Panc1 (cell line): Measurements from ENCODE around the gene DCST2. TPM values are rescaled to one million over a fixed set of nuclear protein-coding genes. Genes with fewer than 3 reads are reported as not detected.

Experiments
- ATAC-seq: fragments of 200-7000 bp; cut with Tn5 transposase; 2 replicates; pipeline ENCODE4 v1.9.1; 2020; ENCODE audit warnings: mild to moderate bottlenecking, moderate library complexity
- BruUV-seq: library from RNA; stranded (reverse); fragments of 400-500 nt; replicated peaks from 2 replicates; lab custom pipeline; 2021; lab: Mats Ljungman, UMichigan
- CTCF ChIA-PET: fragments of 300-600 bp; sonication (Branson Sonifier 250); formaldehyde crosslinking; loops from one replicate; lab custom pipeline; 2022; ENCODE audit warnings: antibody characterized with exemption; lab: Charles Lee
- POLR2A ChIA-PET: fragments of 300-600 bp; sonication (Branson Sonifier 250); formaldehyde crosslinking; loops from one replicate; lab custom pipeline; 2022; ENCODE audit warnings: antibody characterized with exemption; lab: Charles Lee
- DNase-seq: peaks from one replicate; pipeline ENCODE4 v3.0.0-alpha.2; 2010; ENCODE audit warnings: low read depth, low spot score
- H3K27ac ChIP-seq: 2 replicates; pipeline ENCODE4 v1.5.1; 2011; ENCODE audit warnings: mild to moderate bottlenecking, low read length, inconsistent platforms
- H3K27me3 ChIP-seq: fragments of 200-500 bp; sonication (Bioruptor generic); 2 replicates; pipeline ENCODE4 v1.6.0; 2014; ENCODE audit warnings: low read length, inconsistent platforms; ENCODE audit not compliant: control insufficient read depth, insufficient read depth
- H3K36me3 ChIP-seq: fragments of 200-500 bp; sonication (Bioruptor generic); 2 replicates; pipeline ENCODE4 v1.5.1; 2014; ENCODE audit warnings: inconsistent platforms, mild to moderate bottlenecking, low read length, moderate library complexity; ENCODE audit not compliant: control insufficient read depth, insufficient read depth
- H3K4me1 ChIP-seq: 2 replicates; pipeline ENCODE4 v1.5.1; 2011; ENCODE audit warnings: inconsistent platforms, mild to moderate bottlenecking, low read length, moderate library complexity; ENCODE audit not compliant: control insufficient read depth, insufficient read depth
- H3K4me3 ChIP-seq, 2 experiments: 2 replicates each; pipeline ENCODE4 v1.5.1; 2011 to 2012; ENCODE audit warnings: low read depth in 2 of 2, low read length in 2 of 2, mild to moderate bottlenecking in 2 of 2, inconsistent platforms in 1 of 2, moderate library complexity in 1 of 2
- H3K9me3 ChIP-seq: fragments of 200-500 bp; sonication (Bioruptor generic); 2 replicates; pipeline ENCODE4 v1.5.1; 2014; ENCODE audit warnings: low read depth, mild to moderate bottlenecking, inconsistent platforms, low read length, moderate library complexity; ENCODE audit not compliant: control insufficient read depth, insufficient read depth
- CTCF ChIP-seq: fragments of 450-650 bp; IDR thresholded peaks from 2 replicates; pipeline ENCODE4 v1.5.1; 2017; ENCODE audit warnings: mild to moderate bottlenecking
- POLR2AphosphoS5 ChIP-seq: IDR thresholded peaks from 2 replicates; pipeline ENCODE4 v1.6.1; 2012; ENCODE audit warnings: mild to moderate bottlenecking, low read depth, low read length, moderate library complexity
- SIN3A ChIP-seq: IDR thresholded peaks from 2 replicates; pipeline ENCODE4 v1.6.1; 2012; ENCODE audit warnings: low read depth, mild to moderate bottlenecking, low read length, moderate library complexity, borderline replicate concordance; ENCODE audit not compliant: insufficient read depth
- TCF7L2 ChIP-seq: IDR thresholded peaks from 2 replicates; pipeline ENCODE4 v1.6.1; 2011; ENCODE audit warnings: mild to moderate bottlenecking, low read depth, low read length, inconsistent platforms
- in situ Hi-C: cut with HindIII; loops from 2 replicates; pipeline ENCODE4 v1.10.0; 2016; ENCODE audit warnings: low sequenced_read_pairs, low pct_unique_long_range_greater_than_20kb
- intact Hi-C: fragments of 100-400 bp; cut with micrococcal nuclease; formaldehyde crosslinking; loops from one replicate; pipeline ENCODE4 v1.10.0; 2022; ENCODE audit not compliant: unreplicated experiment
- total RNA-seq: library from RNA; stranded (reverse); gene quantifications from one replicate; pipeline ENCODE4 v1.2.1, GENCODE V29; 2021; ENCODE audit not compliant: unreplicated experiment
- TF ChIP-seq, protein P1 (sequence below), 2 experiments: IDR thresholded peaks; 2 replicates each; pipeline ENCODE4 v1.6.1; 2011 to 2012; ENCODE audit warnings: low read depth in 2 of 2, control low read depth in 1 of 2, low read length in 1 of 2, mild to moderate bottlenecking in 1 of 2, moderate library complexity in 1 of 2; ENCODE audit not compliant: insufficient read depth in 1 of 2

DCST2 gene
- total RNA-seq, 1 experiment from 2014 or later: 0.13 TPM

DNA sequence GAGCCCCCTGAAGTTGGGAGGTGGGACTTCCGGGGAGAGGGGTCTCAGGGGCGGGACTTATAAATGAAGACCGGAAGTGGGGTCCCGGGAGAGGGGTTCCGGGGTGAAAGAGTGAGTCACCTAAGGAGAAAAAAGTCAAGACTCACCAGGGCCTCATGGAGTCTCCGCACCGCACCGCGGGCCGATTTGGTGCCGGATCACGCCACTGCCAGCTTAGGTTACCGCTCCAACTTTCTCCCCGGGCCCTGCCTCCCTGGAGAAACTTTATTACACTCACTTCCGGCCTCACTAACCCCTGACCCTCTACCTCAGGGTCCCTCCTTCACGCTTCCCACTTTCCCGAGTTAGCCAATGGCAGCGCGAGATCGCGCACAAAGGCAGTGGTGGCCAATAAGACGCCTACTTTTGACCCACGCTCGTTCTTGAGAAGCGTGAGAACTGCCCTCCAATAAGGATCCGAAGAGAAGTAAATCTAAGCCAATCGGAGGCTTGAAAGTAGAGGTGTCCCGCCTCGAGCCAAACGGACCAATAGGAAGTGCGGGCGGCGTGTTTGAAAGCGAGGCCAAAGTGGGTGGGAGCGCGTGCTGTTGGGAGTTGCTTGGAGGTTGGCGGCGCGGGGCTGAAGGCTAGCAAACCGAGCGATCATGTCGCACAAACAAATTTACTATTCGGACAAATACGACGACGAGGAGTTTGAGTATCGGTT lies 59.3 kb downstream of the DCST2 start, which contains the start of gene CKS1B:
CKS1B (plus strand) TSS at position 580 of the 706 bp plus-strand sequence; CDS start at position 645, 65 bp downstream.
- no peaks in the 10 kb centered on the region for H3K27me3 ChIP-seq
- H3K27ac ChIP-seq: peak within 1 kb of the TSS; percentile 98
- intact Hi-C loops: no loop called here
- peaks cover 44% of the 10 kb centered on the region for H3K4me1 ChIP-seq
- BruUV-seq: no TSS peak
- DNase-seq: peak; percentile 99
- ChIA-PET CTCF (interaction anchor here (0.7 to 1.0 kb wide), 4 partner anchors 18 to 43 kb away, joined by 3 to 17 read pairs (median 3); no protein-coding TSS in a partner anchor), POLR2A (interaction anchor here (0.5 to 1.2 kb wide), 6 partner anchors 8 to 702 kb away, joined by 3 to 15 read pairs (median 5); partner anchors contain the start of genes FLAD1 and PBXIP1)
- H3K4me3 ChIP-seq: peak within 1 kb of the TSS; percentile 77 to 88
- TF ChIP-seq POLR2AphosphoS5 (peak; percentile 79; the same call in 1 of the 2 replicates), TCF7L2 (peak; percentile 100), CTCF (no peak), SIN3A (peak; percentile 76)
- TF ChIP-seq, protein P1, sequence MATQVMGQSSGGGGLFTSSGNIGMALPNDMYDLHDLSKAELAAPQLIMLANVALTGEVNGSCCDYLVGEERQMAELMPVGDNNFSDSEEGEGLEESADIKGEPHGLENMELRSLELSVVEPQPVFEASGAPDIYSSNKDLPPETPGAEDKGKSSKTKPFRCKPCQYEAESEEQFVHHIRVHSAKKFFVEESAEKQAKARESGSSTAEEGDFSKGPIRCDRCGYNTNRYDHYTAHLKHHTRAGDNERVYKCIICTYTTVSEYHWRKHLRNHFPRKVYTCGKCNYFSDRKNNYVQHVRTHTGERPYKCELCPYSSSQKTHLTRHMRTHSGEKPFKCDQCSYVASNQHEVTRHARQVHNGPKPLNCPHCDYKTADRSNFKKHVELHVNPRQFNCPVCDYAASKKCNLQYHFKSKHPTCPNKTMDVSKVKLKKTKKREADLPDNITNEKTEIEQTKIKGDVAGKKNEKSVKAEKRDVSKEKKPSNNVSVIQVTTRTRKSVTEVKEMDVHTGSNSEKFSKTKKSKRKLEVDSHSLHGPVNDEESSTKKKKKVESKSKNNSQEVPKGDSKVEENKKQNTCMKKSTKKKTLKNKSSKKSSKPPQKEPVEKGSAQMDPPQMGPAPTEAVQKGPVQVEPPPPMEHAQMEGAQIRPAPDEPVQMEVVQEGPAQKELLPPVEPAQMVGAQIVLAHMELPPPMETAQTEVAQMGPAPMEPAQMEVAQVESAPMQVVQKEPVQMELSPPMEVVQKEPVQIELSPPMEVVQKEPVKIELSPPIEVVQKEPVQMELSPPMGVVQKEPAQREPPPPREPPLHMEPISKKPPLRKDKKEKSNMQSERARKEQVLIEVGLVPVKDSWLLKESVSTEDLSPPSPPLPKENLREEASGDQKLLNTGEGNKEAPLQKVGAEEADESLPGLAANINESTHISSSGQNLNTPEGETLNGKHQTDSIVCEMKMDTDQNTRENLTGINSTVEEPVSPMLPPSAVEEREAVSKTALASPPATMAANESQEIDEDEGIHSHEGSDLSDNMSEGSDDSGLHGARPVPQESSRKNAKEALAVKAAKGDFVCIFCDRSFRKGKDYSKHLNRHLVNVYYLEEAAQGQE (IDR thresholded peaks at IDR 0.05; ENCODE audit: insufficient read depth in 1 of 2, low read depth in 2 of 2, low read length in 1 of 2): no peak
- peaks cover 8% of the 10 kb centered on the region for H3K36me3 ChIP-seq
- no peaks in the 10 kb centered on the region for H3K9me3 ChIP-seq
- ATAC-seq: peak; percentile 81
- in situ Hi-C loops: no loop called here

DNA sequence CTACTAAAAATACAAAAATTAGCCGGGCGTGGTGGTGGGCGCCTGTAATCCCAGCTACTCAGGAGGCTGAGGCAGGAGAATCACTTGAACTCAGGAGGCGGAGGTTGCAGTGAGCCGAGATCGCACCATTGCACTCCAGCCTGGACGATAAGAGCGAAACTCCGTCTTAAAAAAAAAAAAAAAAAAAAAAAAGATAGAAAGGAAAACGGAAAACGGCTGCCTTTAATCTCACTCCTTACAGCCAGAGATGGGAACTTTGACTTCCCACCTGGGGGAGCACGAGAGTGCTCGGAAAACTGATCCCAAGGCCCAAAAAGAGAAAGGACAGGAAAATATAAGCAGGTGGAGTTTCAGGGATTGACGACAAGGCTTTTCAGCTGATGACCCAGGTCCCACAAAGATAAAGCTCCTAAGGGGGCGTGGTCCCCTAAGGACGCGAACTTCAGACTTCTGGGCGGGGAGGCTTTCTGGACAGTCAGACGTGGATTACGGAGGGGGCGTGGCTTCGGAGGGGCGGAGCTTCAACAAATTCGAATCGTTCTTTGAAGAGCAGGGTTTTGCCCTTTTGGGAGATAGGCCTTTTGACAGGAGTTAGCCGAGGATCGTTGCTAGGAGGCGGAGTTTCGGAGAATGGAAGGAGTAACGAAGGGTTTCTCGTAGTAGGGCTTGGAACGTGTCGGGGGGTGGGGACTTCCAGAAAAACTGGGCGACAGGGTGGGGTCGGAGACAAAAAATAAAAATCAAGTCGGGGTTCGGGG lies 60.1 kb downstream of the DCST2 start:
- CTCF ChIA-PET: interaction anchor here (0.6 to 1.0 kb wide), 5 partner anchors 19 to 55 kb away, joined by 3 to 17 read pairs (median 4); no protein-coding TSS in a partner anchor
- no TSS peak for BruUV-seq

More for the DNA sequence above, 60.1 kb downstream of the DCST2 start:
- Histone ChIP-seq H3K27me3 (no peaks in the 10 kb centered on the region), H3K9me3 (no peaks in the 10 kb centered on the region), H3K27ac (peak overlapping the region; percentile 98), H3K4me3 (peak overlapping the region; percentile 77 to 88), H3K4me1 (peaks cover 51% of the 10 kb centered on the region), H3K36me3 (peaks cover 6% of the 10 kb centered on the region)
- TF ChIP-seq TCF7L2 (no peak), POLR2AphosphoS5 (peak; percentile 77), CTCF (no peak), SIN3A (no peak)
- TF ChIP-seq, protein P1 (IDR thresholded peaks at IDR 0.05; ENCODE audit: insufficient read depth in 1 of 2, low read depth in 2 of 2, low read length in 1 of 2): peak in 1 of 2 experiments; percentile 34; a peak in 1 of 4 replicates
- in situ Hi-C loops (no loop called here), intact Hi-C loops (no loop called here)
- DNase-seq: peak; percentile 97
- peak; percentile 38 for ATAC-seq
- POLR2A ChIA-PET: interaction anchor here (0.7 to 1.2 kb wide), 6 partner anchors 9 to 264 kb away, joined by 3 to 15 read pairs (median 4); partner anchors contain the start of genes FLAD1 and PBXIP1
